ENCODE data around the gene HAUS7. TPM values are rescaled to one million over a fixed set of nuclear protein-coding genes. Genes with fewer than 3 reads are reported as not detected.

HAUS7 gene
- total RNA-seq (ENCODE audit: low replicate concordance), result 13.1 and 25.9 TPM in 2 replicates

GRCh38 chrX:153470411-153471363 lies at the start of gene HAUS7:
HAUS7 (minus strand) TSS chrX:153470576; CDS start chrX:153470557, 19 bp downstream.
- H3K27ac Mint-ChIP-seq, result no peak within 1 kb of the TSS
- peak within 1 kb of the TSS; percentile 81 for H3K4me2 ChIP-seq
- peaks cover 20% of the 10 kb centered on the region for H3K9me3 Mint-ChIP-seq
- H3K79me2 ChIP-seq (ENCODE audit: low read depth), result no peaks in the 10 kb centered on the region
- H3K27me3 ChIP-seq, result peaks cover 14% of the 10 kb centered on the region
- H3K4me1 Mint-ChIP-seq, result no peaks in the 10 kb centered on the region
- H3K27me3 Mint-ChIP-seq (ENCODE audit: insufficient read depth, low read depth), result peaks cover 4% of the 10 kb centered on the region
- peak within 1 kb of the TSS; percentile 45 for H3K9ac ChIP-seq
- DNase-seq (ENCODE audit: low spot score), result peak; percentile 91
- peak within 1 kb of the TSS; percentile 86 for H3K4me3 Mint-ChIP-seq
- no peaks in the 10 kb centered on the region for H3F3A ChIP-seq (ENCODE audit: low read depth)
- TF ChIP-seq EZH2 (IDR thresholded peaks at IDR 0.05) (no peak), CTCF (IDR thresholded peaks at IDR 0.05) (peak; percentile 69), EZH2phosphoT487 (IDR thresholded peaks at IDR 0.05) (no peak)
- no peak within 1 kb of the TSS for H3K27ac ChIP-seq
- H4K20me1 ChIP-seq (ENCODE audit: low read depth), result peaks cover 7% of the 10 kb centered on the region
- H3K36me3 Mint-ChIP-seq, result no peaks in the 10 kb centered on the region
- peak within 1 kb of the TSS; percentile 82 for H3K4me3 ChIP-seq
- no peaks in the 10 kb centered on the region for H3K36me3 ChIP-seq
- peak within 1 kb of the TSS; percentile 63 for H2AFZ ChIP-seq (replicated peaks)
- no peaks in the 10 kb centered on the region for H3K9me3 ChIP-seq (ENCODE audit: low read depth)
- H3K4me1 ChIP-seq, result no peaks in the 10 kb centered on the region

GRCh38 chrX:153519569-153520286 lies 49.4 kb upstream of the HAUS7 start:
- no peaks in the 10 kb centered on the region for H3K9me3 ChIP-seq (ENCODE audit: low read depth)
- H4K20me1 ChIP-seq (ENCODE audit: low read depth), result no peaks in the 10 kb centered on the region
- Mint-ChIP-seq H3K36me3 (no peaks in the 10 kb centered on the region), H3K4me3 (no peak overlapping the region), H3K9me3 (peaks cover 15% of the 10 kb centered on the region), H3K4me1 (peaks cover 7% of the 10 kb centered on the region), H3K27ac (no peak overlapping the region), H3K27me3 (ENCODE audit: insufficient read depth, low read depth) (peaks cover 22% of the 10 kb centered on the region)
- no peaks in the 10 kb centered on the region for H3K4me1 ChIP-seq
- H3K27me3 ChIP-seq, result peaks cover 69% of the 10 kb centered on the region
- H3K4me2 ChIP-seq, result no peak overlapping the region
- H3K79me2 ChIP-seq (ENCODE audit: low read depth), result no peaks in the 10 kb centered on the region
- no peak overlapping the region for H2AFZ ChIP-seq (replicated peaks)
- H3K36me3 ChIP-seq, result no peaks in the 10 kb centered on the region
- DNase-seq (ENCODE audit: low spot score), result no peak
- H3F3A ChIP-seq (ENCODE audit: low read depth), result no peaks in the 10 kb centered on the region
- H3K4me3 ChIP-seq, result no peak overlapping the region
- TF ChIP-seq EZH2 (IDR thresholded peaks at IDR 0.05), result no peak
- no peak for TF ChIP-seq CTCF (IDR thresholded peaks at IDR 0.05)
- no peak for TF ChIP-seq EZH2phosphoT487 (IDR thresholded peaks at IDR 0.05)
- no peak overlapping the region for H3K27ac ChIP-seq
- H3K9ac ChIP-seq, result no peak overlapping the region

- Histone ChIP-seq H3K79me2 (ENCODE audit: low read depth) (no peaks in the 10 kb centered on the region), H3K4me2 (peak overlapping the region; percentile 54), H3K4me1 (no peaks in the 10 kb centered on the region), H3F3A (ENCODE audit: low read depth) (no peaks in the 10 kb centered on the region), H3K9ac (no peak overlapping the region), H3K27ac (no peak overlapping the region), H3K27me3 (peaks cover 69% of the 10 kb centered on the region), H2AFZ (replicated peaks) (no peak overlapping the region), H3K9me3 (ENCODE audit: low read depth) (no peaks in the 10 kb centered on the region), H3K4me3 (peak overlapping the region; percentile 40), H3K36me3 (no peaks in the 10 kb centered on the region), H4K20me1 (ENCODE audit: low read depth) (no peaks in the 10 kb centered on the region)
- Mint-ChIP-seq H3K4me1 (peaks cover 7% of the 10 kb centered on the region), H3K4me3 (peak overlapping the region; percentile 69), H3K36me3 (no peaks in the 10 kb centered on the region), H3K27me3 (ENCODE audit: insufficient read depth, low read depth) (peaks cover 23% of the 10 kb centered on the region), H3K27ac (no peak overlapping the region), H3K9me3 (peaks cover 11% of the 10 kb centered on the region)
- TF ChIP-seq EZH2phosphoT487 (IDR thresholded peaks at IDR 0.05) (peak; percentile 65), EZH2 (IDR thresholded peaks at IDR 0.05) (peak; percentile 83), CTCF (IDR thresholded peaks at IDR 0.05) (no peak)
- DNase-seq (ENCODE audit: low spot score), result no peak
Observed at GRCh38 chrX:153517946-153518834, 47.8 kb upstream of the HAUS7 start.
